K562 (cell line): Measurements from ENCODE around the gene ADAT3. TPM values are rescaled to one million over a fixed set of nuclear protein-coding genes. Genes with fewer than 3 reads are reported as not detected.

Experiments used
- CBX1 ChIP-seq: sonication (generic); IDR thresholded peaks from 2 replicates; pipeline ENCODE4 v1.6.1; 2016; ENCODE audit warnings: antibody characterized with exemption, low read depth, mild to moderate bottlenecking
- HCFC1 ChIP-seq: IDR thresholded peaks from 2 replicates; pipeline ENCODE4 v1.6.1; 2012; ENCODE audit warnings: low read depth, low read length, improper control_type of control experiment
- MAFG ChIP-seq: fragments of 450-650 bp; conservative IDR thresholded peaks from 2 replicates; pipeline ENCODE4 v1.6.1; 2016; ENCODE audit warnings: missing genetic modification characterization, missing compliant biosample characterization
- MTA3 ChIP-seq: fragments of 450-650 bp; formaldehyde crosslinking; IDR thresholded peaks from 2 replicates; pipeline ENCODE4 v1.6.1; 2017; ENCODE audit warnings: mild to moderate bottlenecking, borderline replicate concordance
- PKNOX1 ChIP-seq: fragments of 450-650 bp; IDR thresholded peaks from 2 replicates; pipeline ENCODE4 v1.6.1; 2016
- THRB ChIP-seq: fragments of 450-650 bp; formaldehyde crosslinking; conservative IDR thresholded peaks from 2 replicates; pipeline ENCODE4 v1.4.0; 2022; ENCODE audit warnings: mild to moderate bottlenecking, missing genetic modification characterization
- ZBTB17 ChIP-seq: fragments of 450-650 bp; formaldehyde crosslinking; IDR thresholded peaks from 2 replicates; pipeline ENCODE4 v1.4.0; 2020; ENCODE audit warnings: mild to moderate bottlenecking
- ZMIZ1 ChIP-seq, 2 experiments: fragments of 150-350 bp in 1 of 2; IDR thresholded peaks; 2 replicates each; pipeline ENCODE4 v1.6.1; 2012 to 2016; ENCODE audit warnings: low read depth in 2 of 2, low read length in 2 of 2, mild to moderate bottlenecking in 1 of 2, moderate library complexity in 1 of 2
- polyA plus RNA-seq, 8 experiments: library from polyadenylated mRNA; depleted of rRNA in 4 of 8; stranded (reverse) in 5 of 8; unstranded in 3 of 8; fragments of >200 nt; fragmentation: Nextera tagmentation in 2 of 8; fragmentation: Illumina TruSeq in 1 of 8; extraction: Ambion mirVana in 2 of 8; extraction: Trizol in 1 of 8; gene quantifications; 2 replicates each; pipeline versions ENCODE4 v1.2.1 to v1.2.3, GENCODE V29; 2011 to 2014; ENCODE audit warnings: inconsistent platforms in 1 of 8, missing spikeins in 1 of 8
- total RNA-seq, 7 experiments: library from RNA; depleted of rRNA in 6 of 7; stranded (reverse); fragments of >200 nt in 6 of 7; fragmentation: Illumina TruSeq in 2 of 7; extraction: Trizol in 2 of 7; gene quantifications; 2 replicates each; pipeline versions ENCODE4 v1.2.1 to v1.2.3, GENCODE V29; 2011 to 2021; ENCODE audit warnings: low replicate concordance in 1 of 7
- TF ChIP-seq, protein P1 (sequence below), 2 experiments: fragments of 450-650 bp; formaldehyde crosslinking in 1 of 2; IDR thresholded peaks; 2 replicates each; pipeline versions ENCODE4 v1.4.0 to v1.6.1; 2014 to 2020; ENCODE audit warnings: mild to moderate bottlenecking in 2 of 2, borderline replicate concordance in 1 of 2, low read depth in 1 of 2

ADAT3 gene
- total and polyA plus RNA-seq, 9 of the 15 experiments (the other 6 are each of a cell fraction or from before 2014, with no cell fraction given) = 0.67 to 15.6 (median 7.8) TPM; not detected in 4

GRCh38 chr19:1935484-1936208 lies 30.4 kb downstream of the ADAT3 start (continued):
- TF ChIP-seq, protein P1, sequence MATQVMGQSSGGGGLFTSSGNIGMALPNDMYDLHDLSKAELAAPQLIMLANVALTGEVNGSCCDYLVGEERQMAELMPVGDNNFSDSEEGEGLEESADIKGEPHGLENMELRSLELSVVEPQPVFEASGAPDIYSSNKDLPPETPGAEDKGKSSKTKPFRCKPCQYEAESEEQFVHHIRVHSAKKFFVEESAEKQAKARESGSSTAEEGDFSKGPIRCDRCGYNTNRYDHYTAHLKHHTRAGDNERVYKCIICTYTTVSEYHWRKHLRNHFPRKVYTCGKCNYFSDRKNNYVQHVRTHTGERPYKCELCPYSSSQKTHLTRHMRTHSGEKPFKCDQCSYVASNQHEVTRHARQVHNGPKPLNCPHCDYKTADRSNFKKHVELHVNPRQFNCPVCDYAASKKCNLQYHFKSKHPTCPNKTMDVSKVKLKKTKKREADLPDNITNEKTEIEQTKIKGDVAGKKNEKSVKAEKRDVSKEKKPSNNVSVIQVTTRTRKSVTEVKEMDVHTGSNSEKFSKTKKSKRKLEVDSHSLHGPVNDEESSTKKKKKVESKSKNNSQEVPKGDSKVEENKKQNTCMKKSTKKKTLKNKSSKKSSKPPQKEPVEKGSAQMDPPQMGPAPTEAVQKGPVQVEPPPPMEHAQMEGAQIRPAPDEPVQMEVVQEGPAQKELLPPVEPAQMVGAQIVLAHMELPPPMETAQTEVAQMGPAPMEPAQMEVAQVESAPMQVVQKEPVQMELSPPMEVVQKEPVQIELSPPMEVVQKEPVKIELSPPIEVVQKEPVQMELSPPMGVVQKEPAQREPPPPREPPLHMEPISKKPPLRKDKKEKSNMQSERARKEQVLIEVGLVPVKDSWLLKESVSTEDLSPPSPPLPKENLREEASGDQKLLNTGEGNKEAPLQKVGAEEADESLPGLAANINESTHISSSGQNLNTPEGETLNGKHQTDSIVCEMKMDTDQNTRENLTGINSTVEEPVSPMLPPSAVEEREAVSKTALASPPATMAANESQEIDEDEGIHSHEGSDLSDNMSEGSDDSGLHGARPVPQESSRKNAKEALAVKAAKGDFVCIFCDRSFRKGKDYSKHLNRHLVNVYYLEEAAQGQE (IDR thresholded peaks at IDR 0.05; ENCODE audit: borderline replicate concordance) = peak; percentile 93
- TF ChIP-seq, protein P1 (CRISPR knock-in tag; IDR thresholded peaks at IDR 0.05; ENCODE audit: low read depth) = no peak
- TF ChIP-seq MAFG (tag) (peak; percentile 53), MTA3 (0 out of 2 replicates have a peak, but pooled peaks have one; percentile 55), ZBTB17 (peak; percentile 99), HCFC1 (peak; percentile 41; the same call in 1 of the 2 replicates), THRB (CRISPR knock-in tag) (no peak), CBX1 (peak; percentile 47; the same call in 1 of the 2 replicates), ZMIZ1 (IDR thresholded peaks at IDR 0.05; ENCODE audit: low read depth in 2 of 2, low read length in 2 of 2) (peak in 1 of 2 experiments; percentile 88; a peak in 2 of 4 replicates), PKNOX1 (peak; percentile 10; the same call in 1 of the 2 replicates)
